BE2C (cell line): ENCODE results near the gene OR5B12.

Experiments
- DNase-seq: peaks from one replicate; pipeline ENCODE4 v3.0.0-alpha.2; 2020
- H3K27me3 ChIP-seq: fragments of 250-450 bp; sonication (Bioruptor Pico); 2 replicates; pipeline ENCODE4 v1.5.1; 2020; ENCODE audit warnings: mild to moderate bottlenecking
- H3K36me3 ChIP-seq: fragments of 250-450 bp; sonication (Bioruptor Pico); 2 replicates; pipeline ENCODE4 v1.5.1; 2020; ENCODE audit warnings: mild to moderate bottlenecking
- H3K4me1 ChIP-seq: fragments of 250-450 bp; sonication (Bioruptor Pico); 2 replicates; pipeline ENCODE4 v1.5.1; 2020
- H3K4me3 ChIP-seq: 2 replicates; pipeline ENCODE4 v1.5.1; 2011; ENCODE audit warnings: low read depth, low read length
- H3K9me3 ChIP-seq: fragments of 250-450 bp; sonication (Bioruptor Pico); 2 replicates; pipeline ENCODE4 v1.5.1; 2020
- TF ChIP-seq, protein P1 (sequence below): IDR thresholded peaks from 2 replicates; pipeline ENCODE4 v1.5.1; 2012; ENCODE audit warnings: mild to moderate bottlenecking, low read depth, low read length

OR5B12 gene

DNA sequence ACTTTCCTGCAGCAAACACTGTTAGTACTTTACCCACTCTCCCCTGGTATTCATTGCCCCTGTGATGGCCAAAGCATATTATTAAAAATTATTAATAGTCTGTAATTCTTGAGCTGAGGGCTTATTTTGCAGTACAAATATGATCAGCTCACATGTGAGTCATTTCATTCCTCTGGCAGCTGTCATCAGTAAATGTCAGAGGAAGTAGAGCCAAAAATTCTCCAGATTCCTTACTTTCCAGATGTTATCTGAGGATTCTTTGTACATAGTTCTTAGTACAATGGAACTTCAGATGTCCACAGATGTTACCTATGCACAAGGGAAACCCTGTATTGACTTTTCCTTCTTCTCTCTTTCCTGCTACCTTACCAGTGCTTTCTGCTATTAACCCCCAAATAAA, 47.8 kb downstream of the OR5B12 start:
- Histone ChIP-seq H3K4me1 (no peaks in the 10 kb centered on the region), H3K9me3 (no peaks in the 10 kb centered on the region), H3K36me3 (no peaks in the 10 kb centered on the region), H3K4me3 (no peak overlapping the region), H3K27me3 (no peaks in the 10 kb centered on the region)
- TF ChIP-seq, protein P1, sequence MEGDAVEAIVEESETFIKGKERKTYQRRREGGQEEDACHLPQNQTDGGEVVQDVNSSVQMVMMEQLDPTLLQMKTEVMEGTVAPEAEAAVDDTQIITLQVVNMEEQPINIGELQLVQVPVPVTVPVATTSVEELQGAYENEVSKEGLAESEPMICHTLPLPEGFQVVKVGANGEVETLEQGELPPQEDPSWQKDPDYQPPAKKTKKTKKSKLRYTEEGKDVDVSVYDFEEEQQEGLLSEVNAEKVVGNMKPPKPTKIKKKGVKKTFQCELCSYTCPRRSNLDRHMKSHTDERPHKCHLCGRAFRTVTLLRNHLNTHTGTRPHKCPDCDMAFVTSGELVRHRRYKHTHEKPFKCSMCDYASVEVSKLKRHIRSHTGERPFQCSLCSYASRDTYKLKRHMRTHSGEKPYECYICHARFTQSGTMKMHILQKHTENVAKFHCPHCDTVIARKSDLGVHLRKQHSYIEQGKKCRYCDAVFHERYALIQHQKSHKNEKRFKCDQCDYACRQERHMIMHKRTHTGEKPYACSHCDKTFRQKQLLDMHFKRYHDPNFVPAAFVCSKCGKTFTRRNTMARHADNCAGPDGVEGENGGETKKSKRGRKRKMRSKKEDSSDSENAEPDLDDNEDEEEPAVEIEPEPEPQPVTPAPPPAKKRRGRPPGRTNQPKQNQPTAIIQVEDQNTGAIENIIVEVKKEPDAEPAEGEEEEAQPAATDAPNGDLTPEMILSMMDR: no peak
- no peak for DNase-seq

DNA sequence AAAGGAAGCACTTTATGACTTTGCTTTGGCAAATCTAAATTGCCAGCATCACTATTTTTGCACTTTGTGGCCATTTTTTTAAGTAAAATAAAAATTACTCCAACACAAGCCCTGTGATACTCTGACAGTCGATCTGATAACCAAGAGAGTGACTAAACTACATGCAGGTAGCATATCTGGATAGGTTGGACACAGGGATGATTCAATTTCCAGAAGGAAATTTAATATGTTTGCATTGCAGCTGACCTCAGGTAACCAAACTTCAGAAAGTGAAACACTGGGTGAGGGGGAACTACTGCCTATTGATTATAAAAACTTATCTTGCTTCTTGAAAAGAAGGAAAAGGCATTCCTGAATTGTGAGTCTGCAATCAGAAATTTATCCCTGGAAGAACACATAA, 49.3 kb downstream of the OR5B12 start:
- H3K9me3 ChIP-seq: no peaks in the 10 kb centered on the region
- H3K27me3 ChIP-seq: no peaks in the 10 kb centered on the region
- TF ChIP-seq, protein P1: no peak
- no peak overlapping the region for H3K4me3 ChIP-seq
- no peaks in the 10 kb centered on the region for H3K4me1 ChIP-seq
- no peak for DNase-seq
- no peaks in the 10 kb centered on the region for H3K36me3 ChIP-seq

DNA sequence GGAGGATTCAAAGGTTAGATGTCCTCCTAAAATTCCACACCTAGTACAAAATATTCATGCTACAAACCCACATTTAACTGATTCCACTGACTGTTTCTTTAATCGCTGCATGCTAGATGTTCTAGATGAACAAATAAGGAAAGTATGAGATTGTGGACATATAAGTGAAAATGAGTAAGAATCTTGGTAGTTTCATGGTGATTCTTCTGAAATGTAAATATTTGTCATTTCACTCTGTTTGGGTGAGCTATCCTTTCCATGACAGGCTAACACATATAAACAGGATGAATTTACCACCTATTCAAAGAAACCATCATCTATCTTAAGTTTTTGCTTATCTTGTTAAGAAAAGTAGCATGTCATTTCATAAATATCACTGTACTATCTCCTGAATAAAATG, 50.2 kb downstream of the OR5B12 start:
- Histone ChIP-seq H3K9me3 (no peaks in the 10 kb centered on the region), H3K36me3 (no peaks in the 10 kb centered on the region), H3K27me3 (no peaks in the 10 kb centered on the region), H3K4me1 (no peaks in the 10 kb centered on the region), H3K4me3 (no peak overlapping the region)
- TF ChIP-seq, protein P1: no peak
- DNase-seq: no peak

DNA sequence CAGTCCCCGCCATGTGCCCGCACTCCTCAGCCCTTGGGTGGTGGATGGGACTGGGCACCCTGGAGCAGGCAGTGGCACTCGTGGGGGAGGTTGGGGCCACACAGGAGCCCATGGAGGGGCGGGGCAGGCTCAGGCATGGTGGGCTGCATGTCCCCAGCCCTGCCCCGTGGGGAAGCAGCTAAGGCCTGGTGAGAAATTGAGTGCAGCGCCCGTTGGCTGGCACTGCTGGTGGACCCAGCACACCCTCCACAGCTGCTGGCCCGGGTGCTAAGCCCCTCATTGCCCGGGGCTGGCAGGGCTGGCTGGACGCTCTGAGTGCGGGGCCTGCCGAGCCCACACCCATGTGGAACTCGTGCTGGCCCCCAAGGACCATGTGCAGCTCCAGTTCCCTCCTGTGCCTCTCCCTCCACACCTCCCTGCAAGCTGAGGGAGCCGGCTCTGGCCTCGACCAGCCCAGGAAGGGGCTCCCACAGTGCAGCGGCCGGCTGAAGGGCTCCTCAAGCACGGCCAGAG, 51.4 kb downstream of the OR5B12 start:
- Histone ChIP-seq H3K36me3 (no peaks in the 10 kb centered on the region), H3K4me1 (no peaks in the 10 kb centered on the region), H3K27me3 (no peaks in the 10 kb centered on the region), H3K4me3 (no peak overlapping the region), H3K9me3 (no peaks in the 10 kb centered on the region)
- TF ChIP-seq, protein P1: no peak
- DNase-seq: no peak
